ENCODE results near the gene RBFOX2.
"Not testable (repeated sequence)": the region's sequence is repeated elsewhere in the genome, so short reads cannot be mapped to it uniquely, and the experiment has no call there.

RBFOX2 gene, protein sequence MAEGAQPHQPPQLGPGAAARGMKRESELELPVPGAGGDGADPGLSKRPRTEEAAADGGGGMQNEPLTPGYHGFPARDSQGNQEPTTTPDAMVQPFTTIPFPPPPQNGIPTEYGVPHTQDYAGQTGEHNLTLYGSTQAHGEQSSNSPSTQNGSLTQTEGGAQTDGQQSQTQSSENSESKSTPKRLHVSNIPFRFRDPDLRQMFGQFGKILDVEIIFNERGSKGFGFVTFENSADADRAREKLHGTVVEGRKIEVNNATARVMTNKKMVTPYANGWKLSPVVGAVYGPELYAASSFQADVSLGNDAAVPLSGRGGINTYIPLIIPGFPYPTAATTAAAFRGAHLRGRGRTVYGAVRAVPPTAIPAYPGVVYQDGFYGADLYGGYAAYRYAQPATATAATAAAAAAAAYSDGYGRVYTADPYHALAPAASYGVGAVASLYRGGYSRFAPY

DNA sequence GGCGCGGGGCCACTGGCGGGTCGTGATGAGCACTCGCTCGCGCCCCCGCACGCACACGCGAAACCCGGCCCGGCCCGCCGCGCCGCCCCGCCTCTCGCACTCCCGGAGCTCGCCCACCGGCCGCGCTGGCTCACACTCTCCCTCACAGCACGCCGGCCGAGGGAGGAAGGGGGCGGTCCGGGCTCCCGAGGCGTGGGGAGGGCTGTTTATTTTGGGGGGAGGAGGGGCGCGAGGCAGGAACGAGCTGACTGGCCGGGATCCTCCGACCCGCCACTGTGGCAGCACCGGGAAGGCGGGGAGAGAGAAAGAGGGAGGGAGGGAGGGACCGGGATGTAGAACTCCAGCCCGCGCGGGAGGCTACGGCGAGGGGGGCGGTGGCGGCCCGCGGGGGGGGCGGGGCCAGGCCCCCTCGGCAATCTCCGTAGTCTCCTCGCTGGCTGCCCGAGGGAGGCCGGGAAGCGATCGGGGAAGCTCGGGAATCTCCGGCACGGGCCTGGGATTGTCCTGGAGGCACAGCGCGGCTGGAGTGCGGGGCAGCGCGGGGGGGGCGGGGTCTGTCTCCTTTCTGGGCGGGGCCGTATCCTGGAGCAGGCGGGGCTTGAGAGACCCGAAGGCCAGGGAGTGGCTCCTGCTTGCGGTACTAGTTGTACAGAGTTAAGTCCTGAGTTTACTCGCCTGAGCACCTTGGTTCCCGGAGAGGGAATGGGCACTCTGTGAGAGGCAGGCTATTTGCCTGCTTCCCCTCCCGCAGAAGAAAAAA, at the start of gene RBFOX2:
RBFOX2 (minus strand) TSS at position 179 of the 760 bp plus-strand sequence. CDS start 399 bp downstream, outside the sequence.
- peak within 1 kb of the TSS; percentile 72 for H3K4me3 Mint-ChIP-seq
- H3K9me3 Mint-ChIP-seq: no peaks in the 10 kb centered on the region
- H3K27me3 Mint-ChIP-seq: peaks cover 28% of the 10 kb centered on the region
- H3K4me1 Mint-ChIP-seq: peaks cover 12% of the 10 kb centered on the region
- ATAC-seq (ENCODE audit: low read depth) (peak; percentile 65), DNase-seq (ENCODE audit: low spot score in 2 of 2) (peak in 1 of 2 donors; percentile 33)
- H3K36me3 Mint-ChIP-seq: no peaks in the 10 kb centered on the region
- no peak within 1 kb of the TSS for H3K27ac Mint-ChIP-seq

DNA sequence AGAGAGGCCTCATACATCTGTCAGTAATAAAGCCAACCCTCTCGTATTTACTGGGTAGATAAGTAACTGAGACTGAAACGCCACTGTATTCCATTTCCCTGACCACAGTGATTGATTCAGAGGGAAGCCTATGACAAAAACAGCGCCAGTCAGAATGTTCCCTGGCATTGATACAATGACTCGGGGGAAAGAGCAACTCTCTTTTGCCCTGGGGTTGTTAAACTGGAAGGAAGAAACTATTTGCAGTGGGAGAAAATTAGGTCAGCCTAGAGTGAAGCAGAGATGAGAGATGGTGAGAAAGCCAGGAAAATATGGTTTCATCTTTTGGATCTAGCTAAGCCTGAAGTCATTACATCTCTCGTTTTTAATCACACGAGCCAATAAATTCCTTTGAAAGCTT, 48.6 kb upstream of the RBFOX2 start:
- Mint-ChIP-seq H3K27me3 (peaks cover 5% of the 10 kb centered on the region), H3K36me3 (no peaks in the 10 kb centered on the region), H3K9me3 (peaks cover 3% of the 10 kb centered on the region), H3K27ac (no peak overlapping the region), H3K4me1 (no peaks in the 10 kb centered on the region), H3K4me3 (no peak overlapping the region)
- DNase-seq (ENCODE audit: low spot score in 2 of 2): no peak
- no peak for ATAC-seq (ENCODE audit: low read depth)

DNA sequence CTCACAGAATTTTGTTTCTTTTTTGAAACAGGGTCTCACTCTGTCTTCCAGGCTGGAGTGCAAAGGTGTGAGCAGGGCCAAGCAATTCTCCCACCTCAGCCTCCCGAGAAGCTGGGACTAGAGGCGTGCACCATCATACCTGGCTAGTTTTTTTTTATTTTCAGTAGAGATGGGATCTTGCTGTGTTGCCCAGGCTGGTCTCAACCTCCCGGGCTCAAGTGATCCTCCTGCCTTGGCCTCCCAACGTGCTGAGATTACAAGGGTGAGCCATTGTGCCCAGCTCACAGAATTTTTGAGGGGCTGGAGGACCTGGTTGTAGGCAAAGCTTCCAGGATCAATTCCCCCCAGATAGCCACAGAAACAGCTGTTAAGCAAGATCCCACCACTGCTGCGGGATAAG, 47.1 kb upstream of the RBFOX2 start:
- H3K9me3 Mint-ChIP-seq: peaks cover 3% of the 10 kb centered on the region
- no peaks in the 10 kb centered on the region for H3K36me3 Mint-ChIP-seq
- H3K4me3 Mint-ChIP-seq: no peak overlapping the region
- H3K27ac Mint-ChIP-seq: no peak overlapping the region
- ATAC-seq (ENCODE audit: low read depth) (no peak), DNase-seq (ENCODE audit: low spot score in 2 of 2) (no peak)
- H3K4me1 Mint-ChIP-seq: no peaks in the 10 kb centered on the region
- H3K27me3 Mint-ChIP-seq: peaks cover 5% of the 10 kb centered on the region

DNA sequence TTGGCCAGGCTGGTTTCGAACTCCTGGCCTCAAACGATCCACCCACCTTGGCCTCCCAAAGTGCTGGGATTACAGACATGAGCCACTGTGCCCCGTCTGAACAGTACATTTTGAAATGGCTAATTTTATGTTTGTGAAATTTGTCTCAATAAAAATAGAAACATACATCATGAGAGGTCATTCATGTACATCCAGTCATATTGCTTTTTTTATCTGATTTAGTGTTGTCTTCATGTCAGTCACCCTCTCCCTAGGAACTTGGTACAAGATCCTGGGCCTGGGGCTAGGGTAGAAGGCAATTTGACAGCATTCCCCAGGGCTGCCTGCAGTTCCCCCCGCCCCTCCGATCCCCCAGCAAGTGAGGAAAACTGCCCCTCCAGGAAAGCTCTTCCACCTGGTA, 46.6 kb upstream of the RBFOX2 start:
- no peak overlapping the region for H3K4me3 Mint-ChIP-seq
- ATAC-seq (ENCODE audit: low read depth) (no peak), DNase-seq (ENCODE audit: low spot score in 2 of 2) (no peak)
- H3K27me3 Mint-ChIP-seq: peaks cover 5% of the 10 kb centered on the region
- H3K27ac Mint-ChIP-seq: no peak overlapping the region
- peaks cover 3% of the 10 kb centered on the region for H3K9me3 Mint-ChIP-seq
- no peaks in the 10 kb centered on the region for H3K36me3 Mint-ChIP-seq
- H3K4me1 Mint-ChIP-seq: no peaks in the 10 kb centered on the region

DNA sequence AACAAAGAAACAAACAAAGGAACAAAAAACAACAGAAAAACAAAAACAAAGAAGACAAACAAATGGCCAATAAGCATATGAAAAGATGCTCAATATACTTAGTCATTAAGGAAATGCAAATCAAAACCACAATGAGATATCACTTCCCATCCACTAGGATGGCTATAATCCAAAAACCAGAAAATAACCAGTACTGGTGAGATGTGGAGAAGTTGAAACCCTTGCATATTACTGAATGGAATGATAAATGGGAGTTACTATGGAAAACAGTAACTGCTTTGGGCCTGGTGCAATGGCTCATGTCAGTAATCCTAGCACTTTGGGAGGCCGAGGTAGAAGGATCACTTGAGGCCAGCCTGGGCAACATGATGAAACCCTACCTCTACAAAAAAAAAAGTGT, 44.9 kb upstream of the RBFOX2 start:
- Mint-ChIP-seq H3K27ac (no peak overlapping the region), H3K36me3 (no peaks in the 10 kb centered on the region), H3K27me3 (peaks cover 5% of the 10 kb centered on the region), H3K4me3 (no peak overlapping the region), H3K9me3 (no peaks in the 10 kb centered on the region), H3K4me1 (no peaks in the 10 kb centered on the region)
- no peak for ATAC-seq (ENCODE audit: low read depth)
- no peak for DNase-seq (ENCODE audit: low spot score in 2 of 2)

DNA sequence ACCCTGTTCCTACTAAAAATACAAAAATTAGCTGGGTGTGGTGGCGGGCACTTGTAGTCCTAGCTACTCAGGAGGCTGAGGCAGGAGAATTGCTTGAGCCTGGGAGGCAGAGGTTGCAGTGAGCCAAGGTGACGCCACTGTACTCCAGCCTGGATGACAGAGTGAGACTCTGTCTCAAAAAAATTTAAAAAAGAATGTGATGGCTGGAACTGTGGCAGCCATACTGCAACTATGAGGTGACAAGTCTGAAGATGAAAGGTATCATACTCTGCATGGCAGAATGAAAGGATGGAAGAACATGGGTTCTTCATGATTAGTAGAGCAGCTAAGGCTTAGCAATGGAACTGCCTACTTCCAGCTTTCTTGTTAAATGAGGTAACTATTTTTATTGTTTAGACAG, 42.0 kb upstream of the RBFOX2 start:
- not testable (repeated sequence) for H3K4me1 Mint-ChIP-seq; H3K27me3 Mint-ChIP-seq; H3K4me3 Mint-ChIP-seq; H3K9me3 Mint-ChIP-seq; ATAC-seq (ENCODE audit: low read depth); DNase-seq (ENCODE audit: low spot score in 2 of 2); H3K36me3 Mint-ChIP-seq; H3K27ac Mint-ChIP-seq

DNA sequence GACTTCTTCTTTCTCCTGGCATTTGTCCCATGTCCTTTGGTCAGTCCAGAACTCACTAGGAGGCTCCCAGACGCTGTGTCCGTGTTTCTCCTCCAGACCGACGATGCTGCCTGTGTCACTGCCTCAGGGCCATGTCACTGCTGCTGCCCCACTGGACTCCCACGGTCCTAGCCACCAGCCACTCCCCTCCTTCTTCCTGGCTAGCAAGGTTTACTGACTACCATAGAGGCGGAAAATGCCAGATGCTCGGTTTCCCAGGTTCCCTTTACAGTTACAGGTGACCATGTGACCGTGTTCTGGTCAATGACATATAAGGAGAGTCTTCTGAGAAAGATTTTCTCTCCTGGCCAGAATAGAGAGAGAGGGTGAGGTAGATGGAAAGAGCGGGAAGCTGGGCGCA, 40.7 kb upstream of the RBFOX2 start:
- Mint-ChIP-seq H3K4me3 (no peak overlapping the region), H3K4me1 (peaks cover 7% of the 10 kb centered on the region), H3K36me3 (no peaks in the 10 kb centered on the region), H3K9me3 (no peaks in the 10 kb centered on the region), H3K27ac (no peak overlapping the region), H3K27me3 (peaks cover 3% of the 10 kb centered on the region)
- ATAC-seq (ENCODE audit: low read depth): no peak
- no peak for DNase-seq (ENCODE audit: low spot score in 2 of 2)

DNA sequence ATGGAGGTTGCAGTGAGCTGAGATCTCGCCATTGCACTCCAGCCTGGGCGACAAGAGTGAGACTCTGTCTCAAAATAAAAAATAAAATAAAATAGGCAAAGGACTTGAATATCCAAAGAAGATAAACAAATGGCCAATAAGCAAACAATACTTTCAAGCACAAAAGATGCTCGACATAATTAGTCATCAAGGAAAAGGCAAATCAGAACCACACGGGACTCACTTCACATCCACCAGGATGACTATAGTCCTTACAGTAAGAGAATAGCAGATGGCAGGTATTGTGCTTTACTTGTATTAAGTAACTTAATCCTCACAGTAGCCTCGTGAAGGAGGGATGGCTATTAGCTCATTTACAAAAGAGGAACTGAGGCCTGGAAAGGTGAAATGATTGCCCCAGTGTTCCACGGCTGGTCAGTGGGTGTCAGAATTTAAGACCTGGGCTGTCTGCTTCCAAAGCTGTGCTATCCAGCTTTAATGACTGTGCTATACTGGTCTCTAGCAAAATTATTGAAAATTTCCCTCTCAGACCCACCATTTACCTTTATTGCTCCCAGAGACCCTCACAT, 40.2 kb upstream of the RBFOX2 start:
- Mint-ChIP-seq H3K9me3 (no peaks in the 10 kb centered on the region), H3K36me3 (no peaks in the 10 kb centered on the region), H3K27ac (no peak overlapping the region), H3K27me3 (peaks cover 5% of the 10 kb centered on the region), H3K4me1 (peaks cover 7% of the 10 kb centered on the region), H3K4me3 (no peak overlapping the region)
- no peak for DNase-seq (ENCODE audit: low spot score in 2 of 2)
- no peak for ATAC-seq (ENCODE audit: low read depth)

DNA sequence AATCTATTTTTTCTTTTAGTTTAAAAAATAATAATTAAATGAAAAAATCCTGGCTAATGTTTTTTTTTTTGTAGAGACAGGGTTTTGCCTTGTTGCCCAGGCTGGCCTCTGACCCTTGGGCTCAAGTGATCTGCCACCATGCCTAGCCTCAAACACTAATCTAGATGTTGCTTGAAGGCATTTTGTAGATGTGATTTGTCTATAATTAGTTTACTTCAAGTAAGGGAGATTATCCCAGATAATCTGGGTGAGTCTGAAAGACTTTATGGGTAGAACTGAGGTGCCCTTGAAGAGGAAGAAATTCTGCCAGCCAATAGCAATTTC, 38.6 kb upstream of the RBFOX2 start:
- H3K4me1 Mint-ChIP-seq: peaks cover 7% of the 10 kb centered on the region
- ATAC-seq (ENCODE audit: low read depth): no peak
- DNase-seq (ENCODE audit: low spot score in 2 of 2): no peak
- H3K36me3 Mint-ChIP-seq: no peaks in the 10 kb centered on the region
- H3K27me3 Mint-ChIP-seq: peaks cover 7% of the 10 kb centered on the region
- no peak overlapping the region for H3K27ac Mint-ChIP-seq
- no peaks in the 10 kb centered on the region for H3K9me3 Mint-ChIP-seq
- no peak overlapping the region for H3K4me3 Mint-ChIP-seq

DNA sequence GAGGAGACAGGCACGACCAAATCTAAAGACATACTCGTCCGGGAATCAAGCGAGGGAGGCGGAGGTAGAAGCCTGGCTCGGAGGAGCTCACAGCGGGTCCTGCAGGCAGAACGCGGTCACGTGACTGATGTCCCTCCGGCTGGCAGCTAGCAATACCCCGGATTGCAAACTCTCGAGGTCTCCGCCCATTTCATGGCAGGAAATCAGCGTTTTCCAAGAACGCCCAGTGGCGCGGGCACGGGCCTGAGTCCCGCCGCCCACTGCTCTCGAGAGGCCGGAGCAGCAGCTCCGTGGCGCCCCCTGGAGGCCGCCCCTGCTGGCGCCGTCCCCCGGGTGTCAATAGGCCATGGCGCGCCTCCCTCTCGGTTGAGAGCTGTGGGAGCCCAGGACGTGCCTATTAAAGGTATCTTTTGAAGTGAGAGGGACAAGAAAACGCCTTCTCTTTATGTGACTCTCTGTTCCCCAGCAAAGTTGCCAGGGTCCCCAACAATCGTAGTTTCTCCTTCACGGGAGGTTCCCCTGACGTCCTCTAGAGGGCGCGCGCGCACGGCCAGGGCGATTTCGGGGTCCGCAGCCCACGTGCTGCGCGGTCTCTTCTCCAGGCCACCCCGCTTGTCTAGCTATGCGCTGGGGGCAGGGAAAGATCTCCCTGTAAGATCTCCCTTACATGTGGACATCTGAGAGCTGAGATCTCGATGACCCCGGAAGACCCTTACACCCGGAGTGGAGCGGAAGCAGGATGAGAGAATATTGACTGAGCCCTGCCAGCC, 37.3 kb upstream of the RBFOX2 start:
- Mint-ChIP-seq H3K36me3 (no peaks in the 10 kb centered on the region), H3K27me3 (peaks cover 7% of the 10 kb centered on the region), H3K27ac (peak overlapping the region; percentile 29), H3K9me3 (no peaks in the 10 kb centered on the region), H3K4me3 (peak overlapping the region; percentile 71), H3K4me1 (peaks cover 7% of the 10 kb centered on the region)
- DNase-seq (ENCODE audit: low spot score in 2 of 2): peak; percentile 38 to 59
- ATAC-seq (ENCODE audit: low read depth): peak; percentile 69

DNA sequence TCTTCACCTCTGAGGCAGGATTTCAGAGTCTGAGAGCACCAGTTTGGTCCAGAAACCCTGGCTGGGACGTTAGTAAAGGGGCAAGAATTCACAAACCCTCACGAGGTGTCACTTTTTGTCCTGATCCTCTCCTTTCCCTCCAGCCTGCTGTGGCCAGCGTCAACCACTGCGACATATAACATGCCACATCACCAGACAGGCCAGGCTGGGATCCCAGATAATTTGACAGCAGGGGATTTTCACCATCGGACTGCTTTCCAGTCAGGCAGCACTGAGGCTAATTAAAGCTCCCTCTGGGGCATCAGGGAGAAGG, 36.8 kb upstream of the RBFOX2 start:
- ATAC-seq (ENCODE audit: low read depth): no peak
- no peaks in the 10 kb centered on the region for H3K9me3 Mint-ChIP-seq

DNA sequence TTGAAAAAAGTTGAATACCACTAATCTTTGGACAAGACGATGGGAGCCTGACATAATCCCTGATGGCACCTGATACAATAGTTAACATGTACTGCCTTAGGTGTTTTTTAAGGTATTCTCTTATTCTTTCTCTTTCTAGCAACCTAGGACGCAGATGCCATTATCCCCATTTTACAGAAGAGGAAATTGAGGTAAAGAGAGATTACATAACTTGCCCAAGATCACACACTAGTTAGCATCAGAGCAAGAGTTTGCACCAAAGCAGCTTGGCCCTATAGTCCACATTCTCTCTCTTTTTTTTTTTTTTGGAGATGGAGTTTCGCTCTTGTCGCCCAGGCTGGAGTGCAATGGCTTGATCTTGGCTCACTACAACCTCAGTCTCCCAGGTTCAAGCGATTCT, 35.7 kb upstream of the RBFOX2 start:
- ATAC-seq (ENCODE audit: low read depth): no peak
- Mint-ChIP-seq H3K27ac (no peak overlapping the region), H3K9me3 (no peaks in the 10 kb centered on the region), H3K27me3 (peaks cover 6% of the 10 kb centered on the region), H3K36me3 (no peaks in the 10 kb centered on the region), H3K4me3 (no peak overlapping the region), H3K4me1 (peaks cover 7% of the 10 kb centered on the region)
- no peak for DNase-seq (ENCODE audit: low spot score in 2 of 2)

More for the DNA sequence above, 36.8 kb upstream of the RBFOX2 start:
- Mint-ChIP-seq H3K36me3 (no peaks in the 10 kb centered on the region), H3K4me3 (peak overlapping the region; percentile 62), H3K27me3 (peaks cover 7% of the 10 kb centered on the region), H3K4me1 (peaks cover 7% of the 10 kb centered on the region), H3K27ac (peak overlapping the region; percentile 29)
- DNase-seq (ENCODE audit: low spot score in 2 of 2): no peak

DNA sequence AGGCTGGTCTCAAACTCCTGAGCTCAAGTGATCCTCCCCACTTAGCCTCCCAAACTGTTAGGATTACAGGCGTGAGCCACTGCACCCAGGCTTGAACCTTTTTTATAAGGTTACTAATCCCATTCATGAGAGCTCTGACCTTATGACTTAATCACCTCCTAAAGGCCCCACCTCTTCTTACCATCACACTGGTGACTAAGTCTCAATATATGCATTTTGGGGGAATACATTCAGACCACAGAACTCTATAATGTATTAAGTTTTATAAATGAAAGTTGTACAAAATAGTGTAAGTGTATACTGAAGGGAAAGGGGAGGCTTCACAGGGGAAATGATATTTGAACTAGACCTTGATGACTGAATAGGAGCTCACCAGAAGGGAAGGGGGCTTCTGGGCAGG, 28.4 kb upstream of the RBFOX2 start:
- DNase-seq (ENCODE audit: low spot score in 2 of 2) (no peak), ATAC-seq (ENCODE audit: low read depth) (no peak)
- H3K36me3 Mint-ChIP-seq: no peaks in the 10 kb centered on the region
- no peaks in the 10 kb centered on the region for H3K4me1 Mint-ChIP-seq
- H3K27ac Mint-ChIP-seq: no peak overlapping the region
- no peak overlapping the region for H3K4me3 Mint-ChIP-seq
- peaks cover 6% of the 10 kb centered on the region for H3K9me3 Mint-ChIP-seq
- H3K27me3 Mint-ChIP-seq: peaks cover 21% of the 10 kb centered on the region

Data from memory B cell (primary cell).